Measurements from ENCODE around the gene FAAH. TPM values are rescaled to one million over a fixed set of nuclear protein-coding genes. Genes with fewer than 3 reads are reported as not detected.

Gene FAAH
- total RNA-seq, 3 donors from 2014 or later = 18.1 to 58.7 (median 38.3) TPM

DNA sequence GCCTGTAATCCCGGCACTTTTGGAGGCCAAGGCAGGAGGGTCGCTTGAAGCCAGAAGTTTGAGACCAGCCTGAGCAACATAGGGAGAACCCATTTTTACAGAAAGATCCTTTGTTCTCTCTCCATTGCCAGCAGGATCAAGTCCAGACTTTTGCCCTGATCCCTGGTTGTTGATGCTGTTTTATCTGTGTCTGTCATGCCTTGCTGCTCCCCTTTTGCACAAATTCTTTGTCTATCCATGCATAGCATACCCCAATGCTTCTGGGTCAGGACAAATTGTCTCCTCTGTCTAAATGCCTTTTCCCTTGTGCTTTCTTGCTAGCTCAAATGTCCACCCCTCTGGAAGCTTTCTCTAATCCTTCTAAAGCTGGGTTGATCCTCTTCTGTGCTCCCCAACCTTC is 25.3 kb upstream of the FAAH start:
- no peaks in the 10 kb centered on the region for H3K4me1 ChIP-seq
- H3K27ac ChIP-seq = no peak overlapping the region
- H3K4me3 ChIP-seq = no peak overlapping the region
- TF ChIP-seq, protein P1, sequence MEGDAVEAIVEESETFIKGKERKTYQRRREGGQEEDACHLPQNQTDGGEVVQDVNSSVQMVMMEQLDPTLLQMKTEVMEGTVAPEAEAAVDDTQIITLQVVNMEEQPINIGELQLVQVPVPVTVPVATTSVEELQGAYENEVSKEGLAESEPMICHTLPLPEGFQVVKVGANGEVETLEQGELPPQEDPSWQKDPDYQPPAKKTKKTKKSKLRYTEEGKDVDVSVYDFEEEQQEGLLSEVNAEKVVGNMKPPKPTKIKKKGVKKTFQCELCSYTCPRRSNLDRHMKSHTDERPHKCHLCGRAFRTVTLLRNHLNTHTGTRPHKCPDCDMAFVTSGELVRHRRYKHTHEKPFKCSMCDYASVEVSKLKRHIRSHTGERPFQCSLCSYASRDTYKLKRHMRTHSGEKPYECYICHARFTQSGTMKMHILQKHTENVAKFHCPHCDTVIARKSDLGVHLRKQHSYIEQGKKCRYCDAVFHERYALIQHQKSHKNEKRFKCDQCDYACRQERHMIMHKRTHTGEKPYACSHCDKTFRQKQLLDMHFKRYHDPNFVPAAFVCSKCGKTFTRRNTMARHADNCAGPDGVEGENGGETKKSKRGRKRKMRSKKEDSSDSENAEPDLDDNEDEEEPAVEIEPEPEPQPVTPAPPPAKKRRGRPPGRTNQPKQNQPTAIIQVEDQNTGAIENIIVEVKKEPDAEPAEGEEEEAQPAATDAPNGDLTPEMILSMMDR (IDR thresholded peaks at IDR 0.05) = no peak
- TF ChIP-seq POLR2A (IDR thresholded peaks at IDR 0.05) = no peak
- TF ChIP-seq POLR2AphosphoS5 (IDR thresholded peaks at IDR 0.05) = no peak
- no peaks in the 10 kb centered on the region for H3K9me3 ChIP-seq
- no peaks in the 10 kb centered on the region for H3K27me3 ChIP-seq
- H3K36me3 ChIP-seq = no peaks in the 10 kb centered on the region
- DNase-seq (ENCODE audit: low spot score in 2 of 2) = no peak
- intact Hi-C loops (cut with DNase I; ENCODE audit: low total_unique reads) = no loop called here

DNA sequence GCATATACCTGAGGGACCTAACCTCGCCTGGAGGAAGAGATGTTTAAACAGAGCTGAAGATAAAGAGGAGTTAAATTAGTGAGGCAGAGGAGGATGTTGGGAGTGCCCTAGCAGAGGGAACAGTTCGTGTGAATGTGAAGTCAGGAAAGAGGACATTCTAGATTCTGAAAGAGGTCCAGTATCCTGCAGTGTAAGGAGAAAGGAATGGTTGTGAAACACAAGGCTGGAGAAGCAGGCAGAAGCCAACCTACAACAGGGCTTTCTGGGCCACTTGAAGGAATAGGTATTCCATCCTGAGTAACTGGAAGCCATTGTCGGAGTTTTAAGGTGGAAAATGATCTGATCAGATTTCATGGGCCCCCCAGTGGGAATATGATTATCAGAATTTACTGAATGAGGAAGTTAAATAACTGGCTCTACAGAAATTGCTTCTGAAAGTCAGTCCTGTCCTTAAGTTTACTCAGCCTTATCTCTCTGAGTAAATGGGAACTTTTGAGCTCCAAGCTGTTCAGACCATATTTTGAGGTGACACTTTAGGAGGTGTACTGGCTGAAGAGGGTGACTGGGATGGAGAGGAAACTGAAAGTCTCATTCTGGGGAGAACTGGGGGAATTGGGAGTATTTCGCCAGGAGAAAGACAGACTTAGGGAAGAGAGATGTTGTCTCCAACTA is 24.4 kb upstream of the FAAH start:
- TF ChIP-seq POLR2AphosphoS5 (IDR thresholded peaks at IDR 0.05) (no peak), POLR2A (IDR thresholded peaks at IDR 0.05) (no peak)
- TF ChIP-seq, protein P1 (IDR thresholded peaks at IDR 0.05) = no peak
- intact Hi-C loops (cut with DNase I; ENCODE audit: low total_unique reads) = no loop called here
- H3K27ac ChIP-seq = no peak overlapping the region
- H3K4me3 ChIP-seq = no peak overlapping the region
- no peaks in the 10 kb centered on the region for H3K27me3 ChIP-seq
- no peaks in the 10 kb centered on the region for H3K9me3 ChIP-seq
- H3K36me3 ChIP-seq = no peaks in the 10 kb centered on the region
- no peak for DNase-seq (ENCODE audit: low spot score in 2 of 2)
- H3K4me1 ChIP-seq = no peaks in the 10 kb centered on the region

DNA sequence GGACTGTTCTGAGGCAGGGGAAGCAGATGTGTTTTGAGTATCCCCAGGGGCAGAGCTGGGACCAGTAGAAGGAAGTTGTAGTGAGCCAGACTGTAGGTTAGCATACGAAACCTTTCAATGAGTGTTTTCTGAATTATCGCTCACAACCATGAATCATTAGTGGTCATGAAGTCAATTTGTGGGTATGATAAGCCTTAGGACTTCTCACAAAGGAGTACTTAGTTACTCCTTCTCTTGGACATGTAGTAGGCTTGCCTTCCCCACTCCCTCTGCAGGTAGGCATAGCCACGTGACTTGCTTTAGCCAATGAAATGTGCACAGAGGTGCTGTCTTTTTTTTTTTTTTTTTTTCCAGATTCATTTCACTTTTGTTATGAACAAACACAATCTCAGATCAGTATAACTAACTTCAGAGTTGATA is 23.9 kb upstream of the FAAH start:
- intact Hi-C loops (cut with DNase I; ENCODE audit: low total_unique reads) = no loop called here

DNA sequence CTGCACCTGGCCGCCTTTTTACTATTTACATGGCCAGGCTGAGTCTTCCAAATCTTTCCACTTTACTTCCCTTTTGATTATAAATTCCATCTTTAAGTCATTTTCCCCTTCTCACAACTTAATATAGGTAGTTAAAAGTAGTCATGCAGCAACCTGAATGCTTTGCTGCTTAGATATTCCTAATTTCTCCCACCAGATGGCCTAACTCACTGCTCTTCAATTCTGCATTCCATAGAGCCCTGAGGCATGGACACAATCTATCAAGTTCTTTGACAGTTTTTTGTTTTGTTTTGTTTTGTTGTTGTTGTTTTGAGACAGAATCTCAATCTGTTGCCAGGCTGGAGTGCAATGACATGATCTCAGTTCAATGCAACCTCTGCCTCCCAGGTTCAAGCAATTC is 21.7 kb upstream of the FAAH start:
- Histone ChIP-seq H3K36me3 (no peaks in the 10 kb centered on the region), H3K4me1 (no peaks in the 10 kb centered on the region), H3K4me3 (no peak overlapping the region), H3K27me3 (no peaks in the 10 kb centered on the region), H3K9me3 (no peaks in the 10 kb centered on the region), H3K27ac (no peak overlapping the region)
- TF ChIP-seq POLR2A (IDR thresholded peaks at IDR 0.05) (no peak), POLR2AphosphoS5 (IDR thresholded peaks at IDR 0.05) (no peak)
- TF ChIP-seq, protein P1 (IDR thresholded peaks at IDR 0.05) = no peak
- intact Hi-C loops (cut with DNase I; ENCODE audit: low total_unique reads) = no loop called here
- DNase-seq (ENCODE audit: low spot score in 2 of 2) = no peak

More for the DNA sequence above, 23.9 kb upstream of the FAAH start:
- TF ChIP-seq POLR2A (IDR thresholded peaks at IDR 0.05) (no peak), POLR2AphosphoS5 (IDR thresholded peaks at IDR 0.05) (no peak)
- TF ChIP-seq, protein P1 (IDR thresholded peaks at IDR 0.05) = no peak
- H3K4me1 ChIP-seq = no peaks in the 10 kb centered on the region
- no peaks in the 10 kb centered on the region for H3K9me3 ChIP-seq
- no peak overlapping the region for H3K4me3 ChIP-seq
- DNase-seq (ENCODE audit: low spot score in 2 of 2) = no peak
- H3K27me3 ChIP-seq = no peaks in the 10 kb centered on the region
- no peak overlapping the region for H3K27ac ChIP-seq
- no peaks in the 10 kb centered on the region for H3K36me3 ChIP-seq

DNA sequence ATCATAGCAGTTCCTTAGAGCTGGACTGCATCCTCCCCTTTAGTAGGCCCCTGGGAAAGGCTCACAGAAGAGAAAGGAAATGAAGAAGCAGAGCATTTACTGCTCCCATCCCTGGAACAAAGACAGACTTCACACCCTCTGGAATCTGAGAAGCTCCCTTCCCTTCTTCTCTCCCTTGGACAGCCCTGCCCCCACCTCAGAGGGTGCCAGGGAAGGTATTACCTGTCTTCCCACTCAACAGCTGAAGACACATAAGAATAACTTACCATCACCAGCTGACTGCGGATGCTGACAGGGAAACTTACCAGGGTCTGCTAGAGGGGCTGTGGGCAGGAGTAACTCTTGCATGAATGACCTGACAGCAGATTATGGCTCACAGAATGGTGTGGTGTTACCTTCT is 14.1 kb upstream of the FAAH start:
- Histone ChIP-seq H3K27ac (no peak overlapping the region), H3K4me3 (no peak overlapping the region), H3K27me3 (no peaks in the 10 kb centered on the region), H3K36me3 (no peaks in the 10 kb centered on the region), H3K9me3 (no peaks in the 10 kb centered on the region), H3K4me1 (no peaks in the 10 kb centered on the region)
- TF ChIP-seq POLR2A (IDR thresholded peaks at IDR 0.05) (no peak), POLR2AphosphoS5 (IDR thresholded peaks at IDR 0.05) (no peak)
- TF ChIP-seq, protein P1 (IDR thresholded peaks at IDR 0.05) = no peak
- no peak for DNase-seq (ENCODE audit: low spot score in 2 of 2)
- intact Hi-C loops (cut with DNase I; ENCODE audit: low total_unique reads) = no loop called here

Measured in breast epithelium (tissue), 4 donors.